Activated CD4-positive, alpha-beta T cell treated with anti-CD3 and anti-CD28 coated beads for 24 hours (primary cell): ENCODE data around the gene ZRANB3.

Source experiments
- DNase-seq, 2 donors: peaks; one replicate each; pipeline ENCODE4 v3.0.0-alpha.2; 2020; ENCODE audit warnings: low read depth in 2 of 2

The ZRANB3 gene

DNA sequence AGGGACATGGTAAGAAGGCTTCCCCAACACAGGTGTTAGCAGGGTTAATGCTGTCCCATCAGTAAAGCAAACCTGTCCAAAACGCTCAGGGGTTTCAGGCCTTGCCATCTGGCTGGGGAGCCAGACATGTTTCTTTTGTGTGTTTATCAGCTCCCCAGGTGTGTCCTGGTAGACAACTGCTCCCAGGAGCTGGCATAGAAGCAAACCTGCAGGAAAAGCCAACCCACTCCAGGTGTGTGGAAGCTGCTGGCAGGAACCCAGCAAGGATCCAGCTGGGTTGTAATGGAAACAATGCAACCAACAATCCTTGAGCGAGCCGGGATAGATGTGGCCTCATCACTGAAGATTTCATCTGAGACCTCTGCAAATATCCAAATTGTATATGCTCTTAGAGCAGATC, 355.8 kb downstream of the ZRANB3 start:
- DNase-seq: no peak

GRCh38 chr2:135174810-135175093, 356.3 kb downstream of the ZRANB3 start:
- no peak for DNase-seq

DNA sequence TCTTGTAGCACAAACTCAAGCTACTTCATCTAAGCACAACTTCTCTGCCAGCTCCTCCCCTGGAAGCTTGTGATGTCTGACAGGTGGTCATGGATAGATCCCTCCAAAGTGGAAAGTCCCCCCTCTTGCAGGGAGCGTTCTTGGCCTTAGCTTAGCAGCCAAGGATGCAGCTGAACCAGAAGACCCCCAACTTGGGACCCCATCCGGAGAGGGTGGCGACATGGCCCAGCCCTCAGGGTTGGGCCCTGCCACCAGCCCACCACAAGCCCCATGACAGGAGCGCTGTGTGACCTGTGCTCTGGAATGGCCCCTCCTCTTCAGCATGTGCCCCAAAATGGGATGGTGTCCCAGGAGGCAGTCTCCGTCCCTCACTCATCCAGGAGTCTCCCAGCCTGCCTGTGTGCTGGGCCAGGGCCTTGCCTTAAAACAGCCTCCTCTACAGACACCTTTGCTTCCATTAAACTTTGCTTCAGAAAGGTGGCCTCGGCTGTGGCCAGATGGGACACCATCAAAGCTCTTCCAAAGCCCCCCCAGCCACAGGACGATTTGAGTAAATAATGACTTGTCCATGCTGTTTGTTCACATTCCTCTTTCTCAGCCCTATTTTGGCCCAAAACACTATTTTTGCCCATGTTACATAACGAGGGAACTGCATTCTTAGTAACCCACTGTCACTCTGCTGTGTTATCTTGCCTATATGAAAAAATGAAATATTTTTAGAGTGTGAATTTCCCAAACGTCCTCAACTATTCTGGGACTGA, 356.8 kb downstream of the ZRANB3 start:
- no peak for DNase-seq

GRCh38 chr2:135169900-135170753, 360.9 kb downstream of the ZRANB3 start:
- DNase-seq: no peak

DNA sequence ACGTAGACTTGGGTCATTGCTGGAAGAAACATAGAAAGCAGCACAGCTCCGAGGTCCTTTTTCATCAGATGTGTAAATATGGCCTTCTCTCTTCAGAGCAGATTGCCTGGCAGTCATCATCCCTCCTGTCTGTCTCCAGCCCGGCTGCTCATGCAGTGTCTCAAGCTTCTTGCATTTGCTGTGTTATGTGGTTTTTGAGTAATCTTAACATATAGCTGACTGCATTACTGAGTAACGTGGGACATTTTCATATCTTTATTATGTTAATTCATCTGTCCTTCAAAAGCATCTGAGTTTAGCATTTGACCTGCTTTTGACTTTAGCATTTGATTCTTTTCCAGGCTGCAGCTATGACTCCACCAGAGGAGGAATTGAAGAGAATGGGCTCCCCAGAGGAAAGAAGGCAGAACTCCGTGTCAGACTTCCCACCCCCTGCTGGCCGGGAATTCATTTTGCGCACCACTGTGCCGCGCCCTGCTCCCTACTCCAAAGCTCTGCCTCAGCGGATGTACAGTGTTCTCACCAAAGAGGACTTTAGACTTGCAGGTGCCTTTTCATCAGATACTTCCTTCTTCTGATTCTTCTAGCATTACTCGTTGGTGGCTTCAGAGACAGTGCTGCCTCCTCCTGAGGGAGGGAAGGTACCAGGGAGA, 362.7 kb downstream of the ZRANB3 start:
- DNase-seq: no peak

- no peak for DNase-seq
Measured at GRCh38 chr2:135167273-135167672, 363.7 kb downstream of the ZRANB3 start.

DNA sequence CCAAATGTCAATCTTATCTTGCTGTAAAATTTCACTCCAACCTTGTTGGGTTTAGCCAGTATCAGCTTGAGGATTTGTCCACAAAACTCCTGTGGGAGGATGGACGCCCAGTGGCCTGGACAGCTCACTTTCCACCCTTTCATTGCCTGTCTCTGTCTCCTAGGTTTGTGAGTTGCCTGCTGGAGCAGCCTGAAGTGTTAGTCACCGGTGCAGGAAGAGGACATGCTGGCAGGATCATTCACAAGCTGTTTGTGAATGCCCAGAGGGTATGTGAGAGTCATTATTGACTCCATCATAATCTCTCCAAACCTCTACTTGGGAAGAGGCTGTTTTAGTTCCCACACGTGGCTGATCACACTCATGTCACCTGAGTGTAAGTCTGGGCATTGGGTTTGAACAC, 366.6 kb downstream of the ZRANB3 start:
- no peak for DNase-seq

DNA sequence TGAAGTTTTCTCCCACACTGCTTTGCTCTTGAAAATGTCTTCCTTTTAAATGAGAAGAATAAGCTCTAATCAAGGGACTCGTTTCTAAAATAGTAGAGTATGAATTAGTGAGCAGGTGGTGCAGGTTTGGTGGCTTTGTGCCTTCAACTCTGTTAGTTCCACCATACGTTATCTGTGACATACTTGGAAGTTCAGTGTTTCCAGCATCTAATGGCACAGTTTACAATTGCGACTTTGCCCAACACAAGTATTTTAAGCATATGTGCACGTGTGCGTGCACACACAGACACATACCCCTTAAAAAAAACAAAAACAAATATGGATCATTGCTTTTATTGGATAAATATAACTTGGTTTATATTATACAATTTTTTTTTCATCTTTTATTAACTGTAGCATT, 367.1 kb downstream of the ZRANB3 start:
- no peak for DNase-seq

GRCh38 chr2:135163306-135163705, 367.7 kb downstream of the ZRANB3 start:
- no peak for DNase-seq

DNA sequence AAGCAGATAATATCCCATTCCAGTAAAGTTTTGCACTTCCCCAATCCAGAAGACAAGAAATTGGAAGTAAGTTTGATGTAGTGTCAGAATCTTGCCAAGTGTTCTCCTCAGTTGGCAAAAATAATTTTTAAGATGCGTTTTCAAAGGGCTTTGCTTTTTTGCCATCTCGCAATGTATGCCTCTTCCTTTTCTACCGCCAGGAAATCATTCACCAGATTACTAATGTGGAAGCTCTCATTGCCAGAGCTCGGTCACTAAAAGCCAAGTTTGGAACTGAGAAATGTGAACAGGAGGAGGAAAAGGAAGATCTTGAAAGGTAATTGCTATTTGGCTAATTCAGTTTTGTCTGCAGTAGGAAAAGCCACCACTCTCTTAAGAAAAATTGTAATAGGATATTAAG, 368.2 kb downstream of the ZRANB3 start:
- no peak for DNase-seq

- no peak for DNase-seq
Measured at GRCh38 chr2:135162377-135162776, 368.6 kb downstream of the ZRANB3 start.

DNA sequence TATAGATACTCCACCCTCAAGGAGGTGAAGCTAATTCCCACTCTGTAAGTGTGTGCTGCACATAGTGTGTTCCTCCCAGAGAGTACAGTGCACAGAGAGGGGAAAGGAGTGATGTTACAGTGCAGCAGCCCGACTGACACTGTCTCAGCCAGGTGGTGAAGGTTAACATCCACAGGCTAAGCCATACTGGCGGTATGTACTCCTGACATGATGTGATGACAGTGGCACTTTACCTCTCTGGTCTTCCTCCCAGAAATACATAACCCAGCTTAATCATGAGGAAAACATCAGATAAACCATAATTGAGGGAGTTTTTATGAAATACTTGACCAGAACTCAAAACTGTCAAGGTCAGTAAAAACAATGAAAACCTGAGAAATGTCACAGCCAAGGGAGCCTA, 371.8 kb downstream of the ZRANB3 start:
- no peak for DNase-seq

GRCh38 chr2:135157856-135158255, 373.2 kb downstream of the ZRANB3 start:
- no peak for DNase-seq

DNA sequence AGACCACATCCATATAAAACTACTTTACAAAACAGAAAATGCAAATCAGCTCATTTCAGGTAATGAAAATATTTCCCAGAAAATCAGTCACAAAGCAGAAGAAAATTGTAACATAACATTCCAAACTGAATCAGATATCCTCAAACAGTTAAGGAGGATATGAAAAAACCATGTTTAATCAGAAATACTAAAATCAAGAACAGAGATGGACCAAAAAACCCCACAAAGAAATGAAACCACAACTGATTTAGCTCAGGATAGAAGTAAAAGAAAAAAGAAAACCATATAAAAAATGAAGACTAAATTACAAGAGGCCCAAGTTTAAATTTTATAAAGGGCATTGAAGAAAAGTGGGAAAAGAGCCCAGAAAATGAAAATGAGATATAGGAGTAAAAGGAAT, 376.1 kb downstream of the ZRANB3 start:
- no peak for DNase-seq

DNA sequence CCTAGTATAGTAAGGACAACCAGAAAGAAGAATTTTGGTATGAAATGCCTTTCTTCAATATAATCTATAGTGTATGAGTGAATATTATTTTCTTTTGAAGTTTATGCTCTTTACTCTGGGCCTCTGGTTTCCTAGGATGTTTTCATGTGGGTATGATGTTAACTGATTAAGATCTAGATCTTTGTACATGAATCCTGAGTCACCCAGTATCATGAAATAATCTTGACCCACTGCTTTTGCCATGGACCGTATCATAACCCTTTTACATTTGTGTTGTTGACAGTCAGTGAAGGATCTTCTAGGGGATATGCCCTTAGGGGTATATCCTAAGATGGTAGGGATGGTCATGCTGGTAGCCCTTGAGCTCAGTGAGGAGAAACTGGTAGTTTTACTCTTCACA, 378.7 kb downstream of the ZRANB3 start:
- DNase-seq: no peak

DNA sequence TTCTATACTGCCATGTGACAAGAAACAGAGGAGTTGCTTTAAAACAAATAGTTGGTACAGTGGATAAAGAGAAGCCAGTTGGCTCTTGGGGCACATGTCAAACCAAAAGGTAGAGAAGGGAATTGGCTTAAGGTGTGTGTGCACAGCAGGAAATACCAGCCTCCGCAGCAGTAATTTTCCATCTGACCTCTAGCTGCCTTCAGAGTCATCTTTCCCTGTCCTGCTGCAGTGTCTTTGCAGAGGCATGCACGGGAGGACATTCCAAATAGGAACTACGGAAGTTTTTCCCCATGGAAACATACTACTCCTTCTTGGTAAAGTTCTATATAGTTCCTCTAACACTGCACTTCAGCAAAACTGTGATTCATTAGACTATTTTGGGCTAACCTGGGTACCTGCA, 379.4 kb downstream of the ZRANB3 start:
- no peak for DNase-seq

DNA sequence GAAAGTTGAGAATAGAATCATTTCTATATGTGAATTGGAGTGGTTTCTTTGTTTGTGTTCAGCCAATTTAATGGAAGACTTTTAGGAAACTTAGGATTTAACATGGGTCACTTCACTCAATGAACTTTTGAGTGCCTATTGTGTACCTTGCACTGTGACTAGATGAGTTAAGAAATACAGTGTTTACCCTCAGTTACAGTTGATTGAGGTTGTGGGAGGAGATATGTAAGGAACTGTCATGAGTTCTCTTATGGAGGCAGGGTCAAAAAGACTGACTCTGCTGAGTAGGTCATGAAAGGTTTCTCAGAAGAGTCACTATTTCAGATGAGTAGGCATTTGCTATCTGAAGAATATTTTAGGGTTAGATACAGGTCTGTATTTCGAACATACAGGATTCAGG, 380.3 kb downstream of the ZRANB3 start:
- DNase-seq: no peak

GRCh38 chr2:135149251-135149650, 381.8 kb downstream of the ZRANB3 start:
- DNase-seq: no peak

GRCh38 chr2:135144343-135144742, 386.7 kb downstream of the ZRANB3 start:
- DNase-seq: no peak

DNA sequence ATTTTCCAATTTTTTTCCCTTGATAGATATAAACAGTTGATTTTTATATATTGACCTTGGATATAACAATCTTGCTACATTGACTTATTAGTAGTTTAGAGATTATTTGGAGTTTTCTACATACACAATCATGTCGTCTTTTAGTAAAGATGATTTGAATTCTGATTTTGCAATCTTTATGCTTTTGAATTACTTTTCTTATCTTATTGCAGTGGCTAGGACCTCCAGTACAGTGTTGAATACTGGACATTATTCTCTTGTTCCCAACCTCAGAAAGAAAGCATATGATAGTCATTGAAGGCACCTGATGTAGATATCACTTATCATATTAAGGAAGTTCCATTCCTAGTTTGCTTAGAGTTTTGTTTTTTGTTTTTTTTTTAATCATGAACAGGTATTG, 388.7 kb downstream of the ZRANB3 start:
- no peak for DNase-seq

- DNase-seq: no peak
Measured at GRCh38 chr2:135140606-135141005, 390.4 kb downstream of the ZRANB3 start.

DNA sequence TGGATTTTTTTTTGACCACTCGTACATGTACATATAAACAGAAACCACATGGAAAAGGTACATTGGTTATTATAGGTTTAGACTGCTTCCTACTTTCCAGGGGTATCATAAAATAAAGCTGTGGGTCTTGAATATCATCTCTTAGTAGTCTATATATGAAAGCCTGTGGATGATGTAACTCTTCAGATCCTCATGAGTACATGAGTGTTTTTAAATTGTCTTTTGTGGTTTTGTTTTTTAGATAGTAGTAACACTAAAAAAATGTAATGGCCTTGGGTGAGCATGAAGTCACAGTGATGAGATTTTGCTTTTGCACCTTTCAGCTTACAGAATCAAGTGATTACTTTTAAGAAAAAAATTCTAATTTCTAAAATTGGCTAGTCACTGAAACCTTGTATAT, 398.7 kb downstream of the ZRANB3 start:
- DNase-seq: no peak

GRCh38 chr2:135130751-135131150, 400.3 kb downstream of the ZRANB3 start:
- DNase-seq: no peak
